HepG2 (cell line): ENCODE data around the gene GAS2L1. TPM values are rescaled to one million over a fixed set of nuclear protein-coding genes. Genes with fewer than 3 reads are reported as not detected.
"Not testable (repeated sequence)": the region's sequence is repeated elsewhere in the genome, so short reads cannot be mapped to it uniquely, and the experiment has no call there.

Experiments used
- ATAC-seq: fragments of 200-7000 bp; cut with Tn5 transposase; 3 replicates; pipeline ENCODE4 v1.9.1; 2020; ENCODE audit warnings: mild to moderate bottlenecking, moderate library complexity
- BruUV-seq: library from RNA; stranded (reverse); fragments of 400-500 nt; replicated peaks from 2 replicates; lab custom pipeline; 2021; lab: Mats Ljungman, UMichigan
- CTCF ChIA-PET: fragments of 300-600 bp; formaldehyde crosslinking; extraction: SDS; loops from one replicate; lab custom pipeline; 2021; ENCODE audit warnings: low total read pairs, inconsistent platforms, low intra/inter-chr PET ratio; lab: Yijun Ruan, JAX
- POLR2A ChIA-PET: fragments of 350-600 bp; sonication (Branson Sonifier 250); formaldehyde crosslinking; loops from one replicate; lab custom pipeline; 2020; ENCODE audit warnings: antibody characterized with exemption, inconsistent platforms; lab: Yijun Ruan, JAX
- DNase-seq: peaks from one replicate; pipeline ENCODE4 v3.0.0-alpha.2; 2015; ENCODE audit warnings: low spot score
- FAIRE-seq: peaks from 3 replicates; lab custom pipeline; 2011; peaks lifted over from hg19 to GRCh38; lab: Jason Lieb, UNC
- H2AFZ ChIP-seq: one replicate; pipeline ENCODE4 v1.6.1; 2011; ENCODE audit warnings: low read length, inconsistent platforms
- H3K27ac ChIP-seq: fragments of 300-600 bp; 3 replicates; pipeline ENCODE4 v1.8.0; 2011; ENCODE audit warnings: mixed run types, mild to moderate bottlenecking, mixed read lengths, low read length, inconsistent platforms; ENCODE audit not compliant: insufficient read depth; ENCODE audit errors: extremely low read length
- H3K27me3 ChIP-seq, 2 experiments: fragments of 200-600 bp in 1 of 2; 2 replicates in 1 of 2; 3 replicates in 1 of 2; pipeline versions ENCODE4 v1.6.0 to v1.8.0; 2011; ENCODE audit warnings: low read length in 2 of 2, mild to moderate bottlenecking in 2 of 2, moderate library complexity in 2 of 2, inconsistent platforms in 1 of 2; ENCODE audit not compliant: insufficient read depth in 2 of 2, control insufficient read depth in 1 of 2
- H3K36me3 ChIP-seq, 2 experiments: fragments of 200-600 bp in 1 of 2; replicated peaks in 1 of 2; 2 replicates in 1 of 2; 3 replicates in 1 of 2; pipeline versions ENCODE4 v1.5.1 to v1.8.0; 2011; ENCODE audit warnings: low read length in 2 of 2, inconsistent platforms in 1 of 2; ENCODE audit not compliant: insufficient read depth in 2 of 2, control insufficient read depth in 1 of 2
- H3K4me1 ChIP-seq: 2 replicates; pipeline ENCODE4 v1.5.1; 2012; ENCODE audit warnings: low read length, inconsistent platforms; ENCODE audit not compliant: insufficient read depth
- H3K4me2 ChIP-seq: 2 replicates; pipeline ENCODE4 v1.6.0; 2011; ENCODE audit warnings: low read depth, low read length, inconsistent platforms
- H3K4me3 ChIP-seq, 3 experiments: fragments of 200-600 bp in 1 of 3; sonication (generic), shearing (Covaris generic) in 1 of 3; replicated peaks in 1 of 3; 2 replicates each; pipeline ENCODE4 v1.5.1; 2011 to 2016; ENCODE audit warnings: low read length in 3 of 3, inconsistent platforms in 2 of 3, low read depth in 2 of 3, mild to moderate bottlenecking in 2 of 3, control low read depth in 1 of 3, mixed read lengths in 1 of 3; ENCODE audit not compliant: insufficient read depth in 1 of 3
- H3K79me2 ChIP-seq: one replicate; pipeline ENCODE4 v1.6.1; 2011; ENCODE audit warnings: low read length, inconsistent platforms; ENCODE audit not compliant: insufficient read depth
- H3K9ac ChIP-seq: 2 replicates; pipeline ENCODE4 v1.6.0; 2011; ENCODE audit warnings: mild to moderate bottlenecking, low read depth, low read length, inconsistent platforms; ENCODE audit not compliant: insufficient read depth
- H3K9me3 ChIP-seq: 2 replicates; pipeline ENCODE4 v1.5.1; 2012; ENCODE audit warnings: mild to moderate bottlenecking, low read length
- H4K20me1 ChIP-seq: 2 replicates; pipeline ENCODE4 v1.6.0; 2011; ENCODE audit warnings: inconsistent platforms, mild to moderate bottlenecking, low read length, moderate library complexity; ENCODE audit not compliant: insufficient read depth
- NFYC ChIP-seq: IDR thresholded peaks from 2 replicates; pipeline ENCODE4 v1.6.1; 2016; ENCODE audit warnings: missing genetic modification reagents, missing compliant biosample characterization
- TAF1 ChIP-seq: sonication (generic); formaldehyde crosslinking; IDR thresholded peaks from 2 replicates; pipeline ENCODE4 v1.4.0; 2020; ENCODE audit warnings: missing genetic modification reagents
- ZNF563 ChIP-seq: sonication (generic); formaldehyde crosslinking; IDR thresholded peaks from 2 replicates; pipeline ENCODE4 v1.8.0; 2022; ENCODE audit warnings: mild to moderate bottlenecking, moderate library complexity, missing genetic modification reagents
- ZNF770 ChIP-seq: sonication (generic); formaldehyde crosslinking; IDR thresholded peaks from 2 replicates; pipeline ENCODE4 v1.5.0; 2020; ENCODE audit warnings: mild to moderate bottlenecking, missing genetic modification reagents
- WGBS: methylation state at CpG from one replicate; pipeline ENCODE4 v1.1.6; 2017; ENCODE audit warnings: low lambda C conversion rate; 5-methylcytosine and 5-hydroxymethylcytosine counted together
- in situ Hi-C: cut with HindIII; loops from 2 replicates; pipeline ENCODE4 v1.10.0; 2017; ENCODE audit warnings: low pct_unique_long_range_greater_than_20kb; ENCODE audit not compliant: extremely low pct_ligation_motif_present
- intact Hi-C: fragments of 100-400 bp; cut with micrococcal nuclease; formaldehyde crosslinking; loops from one replicate; pipeline ENCODE4 v1.10.0; 2022; ENCODE audit not compliant: unreplicated experiment
- polyA plus RNA-seq, 8 experiments: library from polyadenylated mRNA; depleted of rRNA in 3 of 8; stranded (reverse) in 7 of 8; unstranded in 1 of 8; fragments of >200 nt; fragmentation: Illumina TruSeq in 4 of 8; extraction: Trizol in 4 of 8; gene quantifications; 2 replicates each; pipeline versions ENCODE4 v1.2.1 to v1.2.3, GENCODE V29; 2011 to 2016; ENCODE audit warnings: low read depth in 4 of 8, missing spikeins in 1 of 8, mixed read lengths in 1 of 8; ENCODE audit not compliant: insufficient read depth in 1 of 8
- total RNA-seq, 5 experiments: library from RNA; depleted of rRNA; stranded (reverse); fragments of >200 nt; fragmentation: Illumina TruSeq; extraction: Trizol; gene quantifications; 2 replicates each; pipeline ENCODE4 v1.2.3, GENCODE V29; 2016; ENCODE audit warnings: low read depth in 1 of 5
- TF ChIP-seq, protein P1 (sequence below): sonication (generic); formaldehyde crosslinking; IDR thresholded peaks from 2 replicates; pipeline ENCODE4 v1.9.0; 2021; ENCODE audit warnings: missing genetic modification reagents, borderline replicate concordance

Gene GAS2L1
- total and polyA plus RNA-seq, 2 of the 13 experiments (the other 11 are each of a cell fraction or from before 2014, with no cell fraction given), result 1.8 to 3.3 TPM

- no peak for TF ChIP-seq ZNF770
- TF ChIP-seq TAF1 (CRISPR knock-in tag), result no peak
- no peak for TF ChIP-seq ZNF563 (CRISPR knock-in tag)
- TF ChIP-seq, protein P1, sequence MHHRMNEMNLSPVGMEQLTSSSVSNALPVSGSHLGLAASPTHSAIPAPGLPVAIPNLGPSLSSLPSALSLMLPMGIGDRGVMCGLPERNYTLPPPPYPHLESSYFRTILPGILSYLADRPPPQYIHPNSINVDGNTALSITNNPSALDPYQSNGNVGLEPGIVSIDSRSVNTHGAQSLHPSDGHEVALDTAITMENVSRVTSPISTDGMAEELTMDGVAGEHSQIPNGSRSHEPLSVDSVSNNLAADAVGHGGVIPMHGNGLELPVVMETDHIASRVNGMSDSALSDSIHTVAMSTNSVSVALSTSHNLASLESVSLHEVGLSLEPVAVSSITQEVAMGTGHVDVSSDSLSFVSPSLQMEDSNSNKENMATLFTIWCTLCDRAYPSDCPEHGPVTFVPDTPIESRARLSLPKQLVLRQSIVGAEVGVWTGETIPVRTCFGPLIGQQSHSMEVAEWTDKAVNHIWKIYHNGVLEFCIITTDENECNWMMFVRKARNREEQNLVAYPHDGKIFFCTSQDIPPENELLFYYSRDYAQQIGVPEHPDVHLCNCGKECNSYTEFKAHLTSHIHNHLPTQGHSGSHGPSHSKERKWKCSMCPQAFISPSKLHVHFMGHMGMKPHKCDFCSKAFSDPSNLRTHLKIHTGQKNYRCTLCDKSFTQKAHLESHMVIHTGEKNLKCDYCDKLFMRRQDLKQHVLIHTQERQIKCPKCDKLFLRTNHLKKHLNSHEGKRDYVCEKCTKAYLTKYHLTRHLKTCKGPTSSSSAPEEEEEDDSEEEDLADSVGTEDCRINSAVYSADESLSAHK (CRISPR knock-in tag), result no peak
- no peak for TF ChIP-seq NFYC
Measured at GRCh38 chr22:29353860-29354259, 47.4 kb downstream of the GAS2L1 start (continued).

DNA sequence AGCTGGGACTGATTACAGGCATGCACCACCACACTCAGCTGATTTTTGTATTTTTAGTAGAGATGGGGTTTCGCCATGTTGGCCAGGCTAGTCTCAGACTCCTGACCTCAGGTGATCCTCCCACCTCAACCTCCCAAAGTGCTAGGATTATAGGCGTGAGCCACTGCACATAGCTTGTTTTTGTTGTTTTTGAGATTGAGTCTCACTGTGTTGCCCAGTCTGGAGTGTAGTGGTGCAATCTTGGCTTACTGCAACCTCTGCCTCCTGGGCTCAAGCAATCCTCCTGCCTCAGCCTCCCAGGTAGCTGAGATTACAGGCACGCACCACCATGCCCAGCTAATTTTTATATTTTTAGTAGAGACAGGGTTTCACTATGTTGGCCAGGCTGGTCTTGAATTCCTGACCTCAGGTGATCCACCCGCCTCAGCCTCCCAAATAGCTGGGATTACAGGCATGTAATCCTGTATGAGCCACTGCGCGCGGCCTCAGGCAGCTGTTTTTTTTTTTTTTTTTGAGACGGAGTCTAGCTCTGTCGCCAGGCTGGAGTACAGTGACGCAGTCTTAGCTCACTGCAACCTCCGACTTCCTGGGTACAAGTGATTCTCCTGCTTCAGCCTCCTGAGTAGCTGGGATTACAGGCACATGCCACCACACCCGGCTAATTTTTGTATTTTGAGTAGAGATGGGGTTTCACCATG lies 50.9 kb downstream of the GAS2L1 start:
- H3K27me3 ChIP-seq, FAIRE-seq, DNase-seq, H2AFZ ChIP-seq, H4K20me1 ChIP-seq, BruUV-seq, H3K79me2 ChIP-seq, ATAC-seq, H3K4me2 ChIP-seq, H3K27ac ChIP-seq, H3K4me1 ChIP-seq, POLR2A ChIA-PET, H3K9ac ChIP-seq, H3K4me3 ChIP-seq, H3K9me3 ChIP-seq, intact Hi-C loops, CTCF ChIA-PET: not testable (repeated sequence)
- 95% methylated on average over 12 of the region's 12 CpGs for WGBS
- peaks cover 25 to 47% of the 10 kb centered on the region in 2 experiments; a peak in 4 of 5 replicates for H3K36me3 ChIP-seq
- in situ Hi-C loops, result loop anchor here (5.0 kb wide), 1 partner anchor 50 kb away; the partner anchor contains the start of gene GAS2L1
